Cardiac fibroblast (primary cell): ENCODE measurements around the gene NDUFS8.

Experiments
- DNase-seq, 2 donors: peaks; one replicate each; pipeline versions ENCODE4 v3.0.0 to v3.0.0-alpha.2; 2010; ENCODE audit warnings: low read depth in 2 of 2
- H3K4me3 ChIP-seq, 2 donors: replicated peaks in 1 of 2; 1 replicate in 1 of 2; 2 replicates in 1 of 2; pipeline ENCODE4 v1.5.1; 2011; ENCODE audit warnings: low read depth in 2 of 2, low read length in 2 of 2, mild to moderate bottlenecking in 2 of 2, moderate library complexity in 1 of 2
- CTCF ChIP-seq: IDR thresholded peaks from one replicate; pipeline ENCODE4 v1.5.1; 2011; ENCODE audit warnings: low read depth, mild to moderate bottlenecking, low read length, inconsistent platforms

Gene NDUFS8

GRCh38 chr11:68044145-68044813 is 13.8 kb downstream of the NDUFS8 start:
- H3K4me3 ChIP-seq: no peak overlapping the region
- TF ChIP-seq CTCF: no peak
- DNase-seq: no peak

- no peak overlapping the region for H3K4me3 ChIP-seq
- no peak for TF ChIP-seq CTCF
- no peak for DNase-seq
Measured at GRCh38 chr11:68044898-68045351, 14.4 kb downstream of the NDUFS8 start.

- TF ChIP-seq CTCF: no peak
- H3K4me3 ChIP-seq: no peak overlapping the region
- no peak for DNase-seq
Measured at GRCh38 chr11:68047437-68048290, 17.2 kb downstream of the NDUFS8 start.

GRCh38 chr11:68048681-68049508 is 18.4 kb downstream of the NDUFS8 start:
- no peak for DNase-seq
- no peak overlapping the region for H3K4me3 ChIP-seq
- no peak for TF ChIP-seq CTCF

GRCh38 chr11:68049509-68050370 is 19.3 kb downstream of the NDUFS8 start:
- H3K4me3 ChIP-seq: no peak overlapping the region
- no peak for TF ChIP-seq CTCF
- DNase-seq: peak in 1 of 2 donors; percentile 39

- H3K4me3 ChIP-seq: no peak overlapping the region
- no peak for TF ChIP-seq CTCF
- no peak for DNase-seq
Measured at GRCh38 chr11:68050371-68050841, 19.9 kb downstream of the NDUFS8 start.
